GM21786 (cell line): ENCODE measurements around the gene CYP2E1.
"Not testable (repeated sequence)": the region's sequence is repeated elsewhere in the genome, so short reads cannot be mapped to it uniquely, and the experiment has no call there.

Experiments
- ATAC-seq: cut with Tn5 transposase; IDR thresholded peaks from one replicate; pipeline ENCODE4 v1.9.1; 2021; ENCODE audit not compliant: unreplicated experiment

The CYP2E1 gene

GRCh38 chr10:133526957-133527588 is at the start of gene CYP2E1:
Gene CYP2E1, plus strand, starts transcription at chr10:133527363. Its CDS starts 33 bp downstream, at chr10:133527396.
- ATAC-seq: no peak

GRCh38 chr10:133481086-133481643 is 46.0 kb upstream of the CYP2E1 start:
- no peak for ATAC-seq

- no peak for ATAC-seq
Measured at GRCh38 chr10:133481657-133482056, 45.5 kb upstream of the CYP2E1 start.

GRCh38 chr10:133484818-133485217 is 42.3 kb upstream of the CYP2E1 start:
- ATAC-seq: no peak

GRCh38 chr10:133487085-133487484 is 40.1 kb upstream of the CYP2E1 start:
- no peak for ATAC-seq

GRCh38 chr10:133488354-133488753 is 38.8 kb upstream of the CYP2E1 start:
- no peak for ATAC-seq

- no peak for ATAC-seq
Measured at GRCh38 chr10:133489816-133490588, 37.2 kb upstream of the CYP2E1 start.

- not testable (repeated sequence) for ATAC-seq
Measured at GRCh38 chr10:133493562-133493961, 33.6 kb upstream of the CYP2E1 start.

- ATAC-seq: not testable (repeated sequence)
Measured at GRCh38 chr10:133497363-133497762, 29.8 kb upstream of the CYP2E1 start.

- ATAC-seq: not testable (repeated sequence)
Measured at GRCh38 chr10:133499176-133499575, 28.0 kb upstream of the CYP2E1 start.

GRCh38 chr10:133500897-133501296 is 26.3 kb upstream of the CYP2E1 start:
- ATAC-seq: not testable (repeated sequence)

GRCh38 chr10:133509700-133510099 is 17.5 kb upstream of the CYP2E1 start:
- no peak for ATAC-seq

- ATAC-seq: no peak
Measured at GRCh38 chr10:133511408-133511807, 15.8 kb upstream of the CYP2E1 start.

- no peak for ATAC-seq
Measured at GRCh38 chr10:133511907-133512528, 15.1 kb upstream of the CYP2E1 start.

GRCh38 chr10:133515471-133515870 is 11.7 kb upstream of the CYP2E1 start:
- no peak for ATAC-seq

GRCh38 chr10:133516057-133516456 is 11.1 kb upstream of the CYP2E1 start:
- no peak for ATAC-seq

- not testable (repeated sequence) for ATAC-seq
Measured at GRCh38 chr10:133518517-133518916, 8.6 kb upstream of the CYP2E1 start.

- ATAC-seq: peak; percentile 88
Measured at GRCh38 chr10:133520193-133520738, 6.9 kb upstream of the CYP2E1 start.

GRCh38 chr10:133523631-133524203 is 3.4 kb upstream of the CYP2E1 start:
- ATAC-seq: no peak

GRCh38 chr10:133525444-133525843 is 1.7 kb upstream of the CYP2E1 start:
- ATAC-seq: no peak

- no peak for ATAC-seq
Measured at GRCh38 chr10:133527771-133528271, 658 bp downstream of the CYP2E1 start.
